Stimulated activated effector memory CD8-positive, alpha-beta T cell treated with anti-CD3 and anti-CD28 coated beads, Interleukin-12 subunit alpha, Interleukin-12 subunit beta, amount 100 ng/mL, for 72 hours (primary cell): ENCODE measurements around the gene NACC2.
"Not testable (repeated sequence)": the region's sequence is repeated elsewhere in the genome, so short reads cannot be mapped to it uniquely, and the experiment has no call there.

ENCODE experiments used
- ATAC-seq: fragments of 150-1000 bp; cut with Tn5 transposase; 2 replicates; pipeline ENCODE4 v1.10.0; 2021
- DNase-seq, 2 donors: peaks; one replicate each; pipeline ENCODE4 v3.0.0; 2021 to 2022; ENCODE audit warnings: low spot score in 2 of 2
- H3K27ac Mint-ChIP-seq: one replicate; pipeline ENCODE4 v1.8.0; 2022; ENCODE audit warnings: mild to moderate bottlenecking, mixed read lengths
- H3K36me3 Mint-ChIP-seq: one replicate; pipeline ENCODE4 v1.8.0; 2022; ENCODE audit warnings: mild to moderate bottlenecking, mixed read lengths
- H3K4me1 Mint-ChIP-seq: one replicate; pipeline ENCODE4 v1.8.0; 2022; ENCODE audit warnings: mixed read lengths
- H3K4me3 Mint-ChIP-seq: one replicate; pipeline ENCODE4 v1.8.0; 2022; ENCODE audit warnings: mild to moderate bottlenecking, mixed read lengths
- H3K9me3 Mint-ChIP-seq: one replicate; pipeline ENCODE4 v1.8.0; 2022; ENCODE audit warnings: mixed read lengths

NACC2 gene

DNA sequence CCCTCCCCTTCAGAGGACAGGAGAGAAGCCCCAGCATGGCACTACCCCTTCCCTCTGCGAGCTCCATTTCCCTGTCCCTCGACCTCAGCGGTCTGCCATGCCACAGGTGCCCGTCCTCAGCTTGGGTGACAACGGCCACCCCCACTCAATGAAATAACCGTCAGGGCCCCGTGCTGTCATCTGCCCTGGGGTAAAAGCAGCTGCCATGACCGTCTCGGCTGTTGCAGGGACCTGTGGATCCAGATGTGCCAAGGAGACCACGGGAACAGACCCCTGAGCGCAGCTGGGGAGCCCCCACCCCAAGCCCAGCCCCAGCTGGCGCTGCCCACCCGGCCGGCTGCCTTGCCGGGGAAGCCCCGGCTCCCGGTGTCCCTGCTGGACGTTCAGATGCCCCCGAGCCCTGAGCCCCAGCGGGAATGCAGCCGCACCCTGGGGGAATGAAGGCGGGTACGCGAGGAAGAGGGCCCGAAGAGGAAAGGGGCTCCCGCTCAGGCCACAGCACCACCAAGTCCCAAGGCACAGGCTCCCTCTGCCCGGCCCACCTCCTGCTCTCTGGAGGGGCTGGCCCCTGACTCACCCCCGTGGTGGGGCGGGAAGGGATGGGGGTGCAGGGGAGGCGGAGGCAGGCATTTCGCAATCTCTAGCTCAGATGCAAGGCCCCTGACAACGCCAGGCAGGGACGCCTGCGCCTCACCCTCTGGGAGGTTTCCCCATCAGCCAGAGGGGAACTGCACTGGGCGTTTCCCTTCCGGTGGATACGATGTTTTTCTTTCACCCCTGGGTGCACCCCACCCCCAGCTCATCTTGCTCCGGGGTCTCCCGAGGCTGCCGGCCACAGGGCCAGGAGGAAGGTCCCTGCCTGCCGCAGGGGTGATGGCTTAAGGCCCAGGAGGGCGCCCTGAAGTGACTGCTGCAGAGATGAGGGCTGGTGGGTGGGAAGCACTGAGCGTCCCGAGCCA lies 49.2 kb downstream of the NACC2 start:
- DNase-seq (no peak), ATAC-seq (no peak)
- peaks cover 26% of the 10 kb centered on the region for H3K4me1 Mint-ChIP-seq
- H3K4me3 Mint-ChIP-seq = no peak overlapping the region
- peaks cover 8% of the 10 kb centered on the region for H3K36me3 Mint-ChIP-seq
- H3K27ac Mint-ChIP-seq = no peak overlapping the region
- H3K9me3 Mint-ChIP-seq = peaks cover under 1% of the 10 kb centered on the region

- Mint-ChIP-seq H3K4me3 (no peak overlapping the region), H3K36me3 (peaks cover 8% of the 10 kb centered on the region), H3K27ac (no peak overlapping the region), H3K4me1 (peaks cover 30% of the 10 kb centered on the region), H3K9me3 (peaks cover 3% of the 10 kb centered on the region)
- ATAC-seq (no peak), DNase-seq (no peak)
These were observed 50.0 kb downstream of the NACC2 start for GRCh38 chr9:136044971-136045594.

DNA sequence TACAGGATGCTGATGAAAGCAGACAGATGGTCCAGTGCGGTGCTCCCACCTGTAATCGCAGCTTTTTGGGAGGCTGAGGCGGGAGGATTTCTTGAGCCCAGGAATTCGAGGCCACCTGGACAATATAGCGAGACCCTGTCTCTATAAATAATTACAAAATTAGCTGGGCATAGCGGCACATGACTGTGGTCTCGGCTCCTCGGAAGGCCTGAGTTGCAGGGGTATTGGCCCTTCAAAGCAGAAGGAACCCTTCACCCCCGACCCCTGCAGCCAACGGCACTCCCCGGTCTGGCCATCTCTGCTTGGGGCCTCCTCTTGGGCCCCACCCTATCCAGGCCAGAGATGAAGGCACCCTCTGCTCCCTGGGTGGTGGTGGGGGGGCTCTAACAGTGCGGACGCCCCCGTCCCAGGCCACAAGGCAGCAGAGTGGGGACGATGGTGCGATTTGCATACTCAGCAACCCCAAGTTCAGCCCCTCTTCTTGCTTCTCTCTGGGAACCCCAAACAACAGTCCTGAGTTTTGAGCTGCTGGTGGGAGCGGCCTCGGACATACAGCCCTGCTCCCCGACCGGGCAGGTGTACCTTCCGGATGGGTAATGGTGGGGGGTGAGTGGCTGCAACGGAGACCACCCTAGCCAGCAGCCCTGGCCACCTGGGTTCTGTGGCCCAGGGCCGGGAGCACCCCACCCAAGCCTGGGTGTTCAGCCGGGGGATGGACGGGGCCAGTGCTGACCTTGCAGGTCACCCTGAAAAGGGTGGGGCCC lies 50.7 kb downstream of the NACC2 start:
- no peak overlapping the region for H3K27ac Mint-ChIP-seq
- H3K9me3 Mint-ChIP-seq = peaks cover 7% of the 10 kb centered on the region
- H3K36me3 Mint-ChIP-seq = peaks cover 8% of the 10 kb centered on the region
- no peak overlapping the region for H3K4me3 Mint-ChIP-seq
- no peak for DNase-seq
- no peak for ATAC-seq
- peaks cover 30% of the 10 kb centered on the region for H3K4me1 Mint-ChIP-seq

GRCh38 chr9:136043441-136043991 lies 51.6 kb downstream of the NACC2 start:
- H3K4me3 Mint-ChIP-seq = no peak overlapping the region
- peaks cover 8% of the 10 kb centered on the region for H3K36me3 Mint-ChIP-seq
- no peak overlapping the region for H3K27ac Mint-ChIP-seq
- ATAC-seq (no peak), DNase-seq (no peak)
- peaks cover 15% of the 10 kb centered on the region for H3K9me3 Mint-ChIP-seq
- peaks cover 30% of the 10 kb centered on the region for H3K4me1 Mint-ChIP-seq

DNA sequence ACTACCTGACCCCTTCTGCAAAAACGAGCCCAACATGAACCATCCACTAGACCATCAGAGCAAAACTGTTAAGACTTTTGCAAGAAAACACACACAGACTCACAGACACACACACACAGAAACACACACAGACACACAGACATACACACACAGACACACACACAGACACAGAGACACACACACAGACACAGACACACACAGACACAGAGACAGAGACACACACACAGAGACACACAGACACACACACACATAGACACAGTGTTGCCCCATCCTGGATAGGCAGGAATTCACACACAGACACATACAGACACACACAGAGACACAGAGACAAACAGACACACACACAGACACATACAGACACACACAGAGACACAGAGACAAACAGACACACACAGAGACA lies 52.5 kb downstream of the NACC2 start:
- Mint-ChIP-seq H3K4me3 (no peak overlapping the region), H3K9me3 (peaks cover 19% of the 10 kb centered on the region), H3K27ac (no peak overlapping the region), H3K4me1 (peaks cover 23% of the 10 kb centered on the region), H3K36me3 (peaks cover 8% of the 10 kb centered on the region)
- ATAC-seq = no peak
- DNase-seq = no peak

DNA sequence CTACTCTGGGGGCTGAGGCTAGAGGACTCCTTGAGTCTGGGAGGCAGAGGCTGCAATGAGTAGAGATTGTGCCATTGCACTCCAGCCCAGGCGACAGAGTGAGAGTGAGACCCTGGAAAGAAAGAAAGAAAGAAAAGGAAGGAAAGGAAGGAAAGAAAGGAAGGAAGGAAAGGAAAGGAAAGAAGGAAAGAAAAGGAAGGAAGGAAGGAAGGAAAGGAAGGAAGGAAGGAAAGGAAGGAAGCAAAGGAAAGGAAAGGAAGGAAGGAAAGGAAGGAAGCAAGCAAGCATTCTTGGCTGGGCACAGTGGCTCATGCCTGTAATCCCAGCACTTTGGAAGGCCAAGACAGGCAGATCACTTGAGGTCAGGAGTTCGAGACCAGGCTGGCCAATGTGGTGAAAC lies 54.2 kb downstream of the NACC2 start:
- Mint-ChIP-seq H3K9me3 (peaks cover 28% of the 10 kb centered on the region), H3K4me1 (peaks cover 15% of the 10 kb centered on the region)
- not testable (repeated sequence) for ATAC-seq, H3K27ac Mint-ChIP-seq, H3K4me3 Mint-ChIP-seq, H3K36me3 Mint-ChIP-seq, DNase-seq

DNA sequence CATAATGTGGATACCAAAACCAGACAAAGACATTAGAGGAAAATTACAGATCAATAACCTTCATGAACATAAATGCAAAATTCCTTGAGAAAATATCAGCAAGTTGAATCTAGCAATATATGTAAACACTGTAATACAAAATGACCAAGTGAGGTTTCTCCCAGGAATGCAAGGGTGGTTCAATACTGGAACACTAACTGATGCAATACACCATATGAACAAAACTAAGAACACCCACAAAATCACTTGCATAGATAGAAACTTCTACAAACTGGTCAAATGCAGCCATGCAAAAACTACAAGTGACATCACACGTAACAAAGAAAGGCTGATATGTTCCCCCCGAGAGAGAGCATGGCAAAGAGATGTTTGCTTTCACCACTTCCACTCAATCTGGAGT lies 55.6 kb downstream of the NACC2 start:
- H3K36me3 Mint-ChIP-seq = peaks cover 6% of the 10 kb centered on the region
- ATAC-seq = no peak
- no peak for DNase-seq
- peaks cover 21% of the 10 kb centered on the region for H3K4me1 Mint-ChIP-seq
- no peak overlapping the region for H3K27ac Mint-ChIP-seq
- H3K9me3 Mint-ChIP-seq = peaks cover 28% of the 10 kb centered on the region
- no peak overlapping the region for H3K4me3 Mint-ChIP-seq

DNA sequence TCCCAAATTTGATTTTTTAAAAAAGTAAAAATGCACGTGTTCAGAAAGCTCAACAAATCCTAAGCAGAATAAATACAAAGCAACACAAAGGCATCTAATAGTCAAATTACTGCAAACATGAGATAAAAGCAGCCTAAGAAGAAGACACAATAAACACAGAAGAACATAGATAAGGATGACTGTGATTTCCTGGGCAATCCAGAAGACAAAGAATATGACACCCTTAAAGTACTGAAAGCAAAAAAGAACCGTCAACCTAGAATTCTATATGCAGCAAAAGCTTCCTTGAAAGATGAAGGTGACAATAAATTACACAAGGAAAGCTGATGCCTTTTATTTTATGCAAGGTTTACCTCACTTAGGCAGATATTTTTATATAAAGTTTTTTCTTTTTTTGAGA lies 58.2 kb downstream of the NACC2 start:
- no peak for ATAC-seq
- Mint-ChIP-seq H3K9me3 (peaks cover 28% of the 10 kb centered on the region), H3K36me3 (peaks cover 6% of the 10 kb centered on the region), H3K27ac (no peak overlapping the region), H3K4me1 (peaks cover 17% of the 10 kb centered on the region), H3K4me3 (no peak overlapping the region)
- no peak for DNase-seq

DNA sequence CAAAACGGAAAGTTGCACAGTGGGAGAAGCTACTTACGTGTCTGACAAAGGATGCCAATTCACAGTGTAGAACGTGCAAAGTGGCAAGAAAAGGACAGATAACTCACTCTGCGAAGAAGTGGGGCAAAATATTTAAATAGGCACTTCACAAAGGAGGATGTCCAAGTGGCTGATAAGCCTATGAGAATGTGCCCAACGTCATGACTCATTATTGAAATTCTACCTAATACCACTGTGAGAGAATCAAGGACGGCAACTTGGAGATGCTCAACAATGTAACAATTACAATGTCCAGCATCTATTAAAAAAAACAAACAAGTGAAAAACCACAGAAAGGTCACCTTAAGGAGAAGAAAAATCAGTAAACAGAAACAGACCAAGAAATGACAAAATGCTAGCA lies 59.0 kb downstream of the NACC2 start:
- DNase-seq (no peak), ATAC-seq (no peak)
- peaks cover 6% of the 10 kb centered on the region for H3K36me3 Mint-ChIP-seq
- peaks cover 19% of the 10 kb centered on the region for H3K4me1 Mint-ChIP-seq
- no peak overlapping the region for H3K27ac Mint-ChIP-seq
- H3K4me3 Mint-ChIP-seq = no peak overlapping the region
- peaks cover 28% of the 10 kb centered on the region for H3K9me3 Mint-ChIP-seq

- ATAC-seq (no peak), DNase-seq (no peak)
- Mint-ChIP-seq H3K27ac (no peak overlapping the region), H3K4me1 (peaks cover 17% of the 10 kb centered on the region), H3K36me3 (peaks cover 6% of the 10 kb centered on the region), H3K9me3 (peaks cover 10% of the 10 kb centered on the region), H3K4me3 (no peak overlapping the region)
These were observed 63.1 kb downstream of the NACC2 start for GRCh38 chr9:136031741-136032730.

DNA sequence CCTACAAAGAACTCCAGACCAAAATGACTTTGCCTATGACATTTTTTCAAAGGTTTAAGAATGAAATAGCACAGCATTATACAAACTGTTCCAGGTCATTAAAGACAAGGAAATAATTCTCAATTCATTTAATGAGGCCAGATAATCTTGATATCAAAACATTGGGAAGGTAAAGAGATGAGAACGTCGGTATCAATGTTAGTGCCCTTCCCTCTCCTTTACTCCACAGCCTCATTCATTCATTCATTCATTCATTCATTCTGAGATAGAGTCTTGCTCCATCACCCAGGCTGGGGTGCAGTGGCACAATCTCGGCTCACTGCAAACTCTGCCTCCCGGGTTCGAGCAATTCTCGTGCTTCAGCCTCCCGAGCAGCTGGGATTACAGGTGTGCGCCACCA lies 64.0 kb downstream of the NACC2 start:
- Mint-ChIP-seq H3K27ac (no peak overlapping the region), H3K4me1 (peaks cover 23% of the 10 kb centered on the region), H3K36me3 (peaks cover 6% of the 10 kb centered on the region), H3K4me3 (no peak overlapping the region), H3K9me3 (peaks cover under 1% of the 10 kb centered on the region)
- ATAC-seq (no peak), DNase-seq (no peak)

GRCh38 chr9:136029556-136029955 lies 65.5 kb downstream of the NACC2 start:
- no peak for ATAC-seq
- Mint-ChIP-seq H3K4me3 (no peak overlapping the region), H3K9me3 (no peaks in the 10 kb centered on the region), H3K4me1 (peaks cover 23% of the 10 kb centered on the region), H3K27ac (no peak overlapping the region), H3K36me3 (peaks cover 7% of the 10 kb centered on the region)
- no peak for DNase-seq

- DNase-seq = no peak
- H3K4me1 Mint-ChIP-seq = peaks cover 24% of the 10 kb centered on the region
- H3K36me3 Mint-ChIP-seq = peaks cover 7% of the 10 kb centered on the region
- H3K9me3 Mint-ChIP-seq = no peaks in the 10 kb centered on the region
- no peak overlapping the region for H3K27ac Mint-ChIP-seq
- no peak for ATAC-seq
- H3K4me3 Mint-ChIP-seq = no peak overlapping the region
These were observed 66.2 kb downstream of the NACC2 start for GRCh38 chr9:136028760-136029470.

DNA sequence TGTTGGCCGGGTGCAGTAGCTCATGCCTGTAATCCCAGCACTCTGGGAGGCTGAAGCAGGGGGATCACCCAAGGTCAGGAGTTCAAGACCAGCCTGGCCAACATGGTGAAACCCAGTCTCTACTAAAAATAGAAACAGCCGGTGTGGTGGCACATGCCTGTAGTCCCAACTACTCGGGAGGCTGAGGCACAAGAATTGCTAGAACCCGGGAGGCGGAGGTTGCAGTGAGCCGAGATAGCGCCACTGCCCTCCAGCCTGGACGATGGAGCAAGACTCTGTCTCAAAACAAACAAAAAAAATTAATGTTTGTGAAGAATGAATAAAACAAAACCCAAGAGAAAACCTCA lies 68.2 kb downstream of the NACC2 start:
- not testable (repeated sequence) for ATAC-seq

More for the DNA sequence above, 68.2 kb downstream of the NACC2 start:
- not testable (repeated sequence) for DNase-seq, H3K27ac Mint-ChIP-seq, H3K9me3 Mint-ChIP-seq, H3K36me3 Mint-ChIP-seq, H3K4me3 Mint-ChIP-seq
- H3K4me1 Mint-ChIP-seq = peaks cover 38% of the 10 kb centered on the region
